A204.1 (cell line): Measurements from ENCODE around the gene CACNA1C.

Experiments
- FAIRE-seq: peaks from 2 replicates; lab custom pipeline; 2012; peaks lifted over from hg19 to GRCh38; lab: Jason Lieb, UNC

CACNA1C gene

GRCh38 chr12:2260441-2260840 is 207.7 kb downstream of the CACNA1C start:
- no peak for FAIRE-seq

- no peak for FAIRE-seq
Measured at GRCh38 chr12:2261708-2262107, 208.9 kb downstream of the CACNA1C start.

GRCh38 chr12:2262449-2262848 is 209.7 kb downstream of the CACNA1C start:
- FAIRE-seq, result no peak

GRCh38 chr12:2263901-2264300 is 211.1 kb downstream of the CACNA1C start:
- FAIRE-seq, result no peak

- no peak for FAIRE-seq
Measured at GRCh38 chr12:2264651-2265232, 212.0 kb downstream of the CACNA1C start.

- FAIRE-seq, result no peak
Measured at GRCh38 chr12:2265461-2266167, 212.8 kb downstream of the CACNA1C start.

- no peak for FAIRE-seq
Measured at GRCh38 chr12:2266666-2267620, 214.2 kb downstream of the CACNA1C start.

DNA sequence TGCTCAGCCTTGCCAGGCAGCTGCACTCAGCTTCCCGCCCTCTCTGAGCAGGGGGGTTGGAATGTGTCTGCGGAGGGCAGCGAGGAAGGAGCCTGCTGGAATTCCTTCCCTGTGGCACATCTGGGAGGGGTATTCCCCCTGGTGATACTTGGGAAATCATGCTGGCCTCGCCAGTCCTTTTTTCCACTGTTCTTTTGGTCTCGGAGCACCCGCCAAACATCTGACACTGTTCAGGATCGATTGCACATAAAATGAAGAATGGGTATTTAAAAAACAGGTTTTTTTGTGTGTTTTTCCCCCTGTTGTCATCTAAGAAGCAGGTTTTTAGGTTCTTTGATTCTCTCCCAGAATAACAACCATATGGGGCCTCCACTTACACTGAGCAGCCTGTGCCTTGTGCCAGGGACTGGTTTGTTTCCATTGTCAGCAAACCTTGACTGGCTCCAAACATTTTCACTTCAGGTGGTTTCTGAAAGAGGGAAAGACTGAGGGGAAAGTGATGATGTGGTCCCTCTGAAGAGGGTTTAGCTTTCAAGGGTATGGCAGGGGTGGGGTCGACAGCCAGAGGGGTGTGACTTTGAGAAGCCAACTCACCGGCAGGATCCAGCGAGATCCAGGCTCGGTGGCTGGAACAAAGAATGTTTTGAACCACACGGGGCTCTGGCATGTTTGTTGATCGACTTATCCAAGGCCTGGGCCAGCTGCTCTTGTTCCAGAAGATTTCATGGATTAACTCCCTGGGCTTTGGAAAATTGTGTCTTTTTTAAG is 215.1 kb downstream of the CACNA1C start:
- no peak for FAIRE-seq

- FAIRE-seq, result no peak
Measured at GRCh38 chr12:2268471-2269286, 215.9 kb downstream of the CACNA1C start.

DNA sequence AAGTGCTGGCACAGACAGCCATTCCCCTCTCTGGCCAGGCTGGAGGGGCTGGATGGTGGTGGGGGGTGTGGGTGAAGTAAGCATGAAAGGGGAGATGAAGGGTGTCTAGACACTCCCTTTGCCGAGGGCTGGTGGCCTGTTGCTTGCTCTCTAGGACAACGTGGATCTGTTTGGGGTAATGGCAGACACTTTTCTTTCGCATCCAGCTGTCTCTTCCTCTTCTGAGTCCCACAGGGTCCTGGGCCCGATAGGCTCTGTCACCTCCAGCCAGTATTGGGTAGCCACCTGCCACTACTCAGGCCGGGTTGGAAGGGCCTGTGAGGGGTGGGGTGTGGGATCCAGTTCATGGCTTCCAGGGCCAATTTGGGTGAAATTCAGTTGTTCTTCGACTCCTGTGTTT is 218.1 kb downstream of the CACNA1C start:
- no peak for FAIRE-seq

DNA sequence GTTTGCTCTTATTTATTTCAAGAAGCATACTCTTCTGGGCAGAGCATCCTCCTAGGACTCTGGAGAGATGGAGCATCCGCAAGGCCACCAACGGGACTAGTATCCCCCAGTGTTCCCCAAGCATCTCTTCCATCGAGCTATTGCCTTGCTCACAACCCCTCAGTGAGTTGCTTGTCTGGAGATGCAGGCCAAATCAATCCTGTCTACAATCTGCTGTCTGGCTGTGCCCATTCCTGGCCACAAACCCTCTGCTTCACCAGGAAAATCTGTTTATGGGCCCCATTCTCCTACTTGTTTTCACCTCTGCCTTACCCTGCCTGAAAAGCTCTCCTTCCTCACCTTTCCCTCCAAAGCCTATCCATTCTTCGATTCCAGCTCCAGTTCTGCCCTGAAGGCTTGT is 219.2 kb downstream of the CACNA1C start:
- FAIRE-seq, result no peak

DNA sequence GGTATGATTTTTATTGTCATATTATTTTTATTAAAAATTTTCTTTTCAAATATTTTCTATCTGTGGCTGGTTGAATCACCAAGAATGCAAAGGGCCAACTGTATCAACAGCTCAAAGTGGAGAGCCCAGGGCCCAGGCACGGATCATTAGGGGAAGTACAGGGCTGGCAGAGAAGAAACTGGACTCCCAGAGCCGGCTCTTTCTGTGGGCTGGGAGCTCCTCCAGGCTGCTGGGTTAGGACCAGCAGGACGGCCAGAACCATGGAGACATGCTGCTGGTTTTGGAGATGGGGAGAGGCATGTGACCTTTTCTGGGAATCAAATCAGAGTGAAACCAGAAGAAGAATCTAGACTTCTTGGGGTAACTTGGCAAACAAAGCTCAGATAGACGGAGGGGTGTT is 220.5 kb downstream of the CACNA1C start:
- no peak for FAIRE-seq

DNA sequence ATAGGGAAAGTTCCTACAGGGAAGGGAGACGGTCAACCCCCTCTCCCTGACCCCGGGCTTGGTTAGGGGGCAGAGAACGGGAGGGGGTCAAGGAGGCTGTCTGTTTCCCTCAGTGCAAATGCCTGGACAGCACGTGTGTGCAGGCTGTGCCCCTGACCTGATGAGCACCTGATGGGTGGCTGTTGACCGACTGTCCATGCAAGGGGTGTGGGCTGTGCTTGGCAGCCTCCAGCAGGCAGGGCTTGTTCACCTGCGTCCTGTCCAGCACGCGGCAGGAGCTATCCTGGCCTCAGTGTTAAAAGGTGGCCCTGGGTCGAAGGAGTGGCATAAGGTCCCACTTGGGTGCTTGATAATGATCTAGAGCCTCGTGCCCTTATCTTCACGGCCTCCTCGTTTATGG is 221.0 kb downstream of the CACNA1C start:
- no peak for FAIRE-seq

DNA sequence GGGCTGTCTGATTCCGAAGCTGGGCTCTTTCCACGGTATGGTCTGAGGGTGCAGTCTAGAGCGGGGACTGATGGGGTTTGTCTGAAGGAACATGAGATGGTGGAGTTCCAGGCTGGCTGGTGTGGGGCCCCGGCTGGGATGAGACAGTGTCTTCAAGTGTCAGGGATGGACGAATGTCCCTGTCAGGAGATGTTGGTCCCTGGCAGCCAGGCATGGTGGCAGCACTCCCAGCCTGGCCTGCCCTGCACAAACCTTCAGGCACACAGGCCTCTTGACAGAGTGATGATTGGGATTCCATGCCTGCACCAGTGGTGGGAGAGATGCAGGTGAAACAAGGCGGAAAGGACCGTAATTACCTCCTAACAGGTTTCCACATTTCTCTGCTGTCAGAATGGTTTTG is 221.9 kb downstream of the CACNA1C start:
- no peak for FAIRE-seq

GRCh38 chr12:2276288-2277033 is 223.7 kb downstream of the CACNA1C start:
- no peak for FAIRE-seq

GRCh38 chr12:2277492-2278155 is 224.8 kb downstream of the CACNA1C start:
- no peak for FAIRE-seq

GRCh38 chr12:2281446-2281845 is 228.7 kb downstream of the CACNA1C start:
- no peak for FAIRE-seq

DNA sequence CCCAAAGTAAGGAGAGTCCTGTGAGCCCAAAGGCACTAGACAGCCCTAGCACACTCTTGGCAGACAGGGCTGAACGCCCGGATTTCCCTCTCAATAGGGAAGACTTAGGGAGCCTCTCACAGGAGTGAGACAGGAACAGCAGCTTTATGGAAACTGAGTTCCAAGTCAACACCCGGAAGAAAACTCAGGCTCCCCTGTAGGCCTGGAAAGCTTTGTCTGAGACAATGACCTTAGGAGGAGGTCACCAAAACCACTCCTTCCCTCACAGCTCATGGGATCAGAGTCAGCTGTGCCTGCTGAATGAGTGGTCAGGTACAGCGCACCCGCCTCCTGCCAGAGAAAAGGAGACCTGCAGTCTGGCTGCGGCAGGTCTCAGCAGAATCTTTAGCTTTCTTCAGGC is 229.5 kb downstream of the CACNA1C start:
- no peak for FAIRE-seq

- no peak for FAIRE-seq
Measured at GRCh38 chr12:2283480-2283879, 230.7 kb downstream of the CACNA1C start.

DNA sequence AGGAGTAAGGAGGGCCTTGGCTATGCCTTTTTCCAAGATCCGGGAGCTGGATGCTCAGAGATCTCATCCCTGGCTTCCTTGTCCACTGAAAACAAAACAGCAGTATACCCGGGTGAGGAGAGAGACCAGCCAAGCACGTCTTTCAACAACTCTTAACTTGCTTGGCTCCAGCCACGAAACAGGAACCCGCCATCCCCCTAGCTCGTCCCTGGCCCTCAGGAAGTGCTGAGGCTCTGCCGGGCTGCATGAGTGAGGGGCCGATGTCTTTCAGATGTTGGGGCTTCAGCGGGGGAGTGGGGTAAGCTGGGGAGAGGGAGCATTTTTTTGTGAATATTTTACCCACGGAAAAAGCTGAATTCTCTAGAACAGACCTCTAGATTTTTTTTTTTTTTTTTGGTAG is 231.1 kb downstream of the CACNA1C start:
- FAIRE-seq, result no peak
